ENCODE results near the gene PLPP2.

Gene PLPP2

GRCh38 chr19:291006-291521 is at the start of gene PLPP2:
Gene PLPP2, minus strand, starts transcription at chr19:291403. Its CDS starts 67 bp downstream, at chr19:291336.
- DNase-seq = no peak

DNA sequence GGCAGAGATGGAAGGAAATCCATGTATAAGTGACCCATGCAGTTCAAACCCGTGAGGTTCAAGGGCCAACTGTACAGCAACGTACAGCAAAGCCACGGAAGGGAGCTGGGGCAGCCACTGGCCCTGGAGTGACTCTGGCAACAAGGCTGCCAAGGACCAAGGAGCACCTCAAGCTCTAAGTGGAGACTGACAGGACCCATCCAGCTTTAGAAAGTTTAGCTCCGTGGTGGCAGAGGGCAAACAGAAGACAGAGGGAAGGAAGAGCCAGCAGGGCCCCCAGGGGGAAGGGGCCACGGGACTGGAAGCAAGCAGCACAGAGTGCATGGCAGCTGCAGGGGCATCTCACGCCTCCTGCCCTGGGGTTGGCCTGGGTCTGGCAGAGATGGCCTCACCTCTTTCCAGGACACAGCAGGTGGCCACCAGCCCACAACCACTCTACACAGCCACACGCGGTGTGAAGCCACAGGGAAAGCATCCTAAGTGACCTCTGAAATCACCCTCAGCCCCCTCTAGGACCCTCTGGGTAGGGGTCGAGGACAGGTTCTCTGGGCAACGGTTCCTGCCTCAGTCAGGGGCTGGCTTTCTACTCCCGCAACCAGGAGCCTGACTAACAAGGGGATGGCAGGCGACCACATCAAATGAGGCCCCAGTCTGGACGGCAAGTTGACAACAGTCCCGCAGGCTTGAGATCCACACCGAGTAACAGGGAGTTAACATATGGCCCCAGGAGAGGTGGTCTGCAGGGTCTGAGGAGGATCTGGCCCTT is 49.6 kb upstream of the PLPP2 start:
- no peak for DNase-seq

- DNase-seq = no peak
These were observed 48.2 kb upstream of the PLPP2 start for GRCh38 chr19:339262-339887.

DNA sequence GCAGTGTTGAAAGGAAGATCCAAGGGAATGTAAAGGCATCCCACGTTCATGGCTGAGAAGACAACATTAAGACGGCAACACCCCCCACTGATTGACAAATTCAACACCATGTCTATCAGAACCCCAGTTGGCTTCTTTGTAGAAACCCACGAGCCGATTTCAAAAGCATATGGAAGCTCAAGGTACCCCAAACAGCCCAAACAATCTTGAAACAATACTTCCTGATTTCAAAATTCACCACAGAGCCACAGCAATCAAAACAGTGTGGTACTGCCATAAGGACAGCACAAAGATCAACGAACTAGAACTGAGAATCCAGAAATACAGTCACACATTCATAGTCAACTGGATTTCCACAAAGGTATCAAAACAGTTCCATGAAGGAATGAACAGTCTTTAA is 47.2 kb upstream of the PLPP2 start:
- no peak for DNase-seq

DNA sequence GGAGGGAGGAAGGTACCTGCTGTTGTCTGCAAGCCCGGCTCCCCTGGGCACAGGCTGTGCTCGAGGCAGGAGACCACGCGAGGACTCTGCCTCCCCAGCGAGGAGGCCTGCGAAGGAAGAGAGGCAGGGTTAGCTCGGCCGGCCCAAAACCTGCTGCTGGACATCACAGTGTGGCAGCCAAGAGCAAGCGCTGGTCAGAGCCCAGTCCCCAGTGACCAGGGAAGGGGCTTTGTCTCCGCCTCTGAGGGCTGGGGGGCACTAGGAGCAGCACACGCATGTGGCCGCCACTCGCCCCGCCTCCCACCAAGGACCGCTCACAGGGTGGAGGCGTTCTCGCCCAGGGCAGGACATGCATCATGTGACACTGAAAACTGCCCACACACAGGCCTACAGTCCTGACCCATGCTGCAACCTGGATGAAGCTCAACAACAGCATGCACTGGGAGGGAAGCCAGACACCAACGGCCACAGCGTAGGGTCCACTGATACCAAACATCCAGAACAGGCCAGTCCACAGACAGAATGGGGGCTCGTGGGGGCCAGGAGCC is 44.9 kb upstream of the PLPP2 start:
- DNase-seq = no peak

DNA sequence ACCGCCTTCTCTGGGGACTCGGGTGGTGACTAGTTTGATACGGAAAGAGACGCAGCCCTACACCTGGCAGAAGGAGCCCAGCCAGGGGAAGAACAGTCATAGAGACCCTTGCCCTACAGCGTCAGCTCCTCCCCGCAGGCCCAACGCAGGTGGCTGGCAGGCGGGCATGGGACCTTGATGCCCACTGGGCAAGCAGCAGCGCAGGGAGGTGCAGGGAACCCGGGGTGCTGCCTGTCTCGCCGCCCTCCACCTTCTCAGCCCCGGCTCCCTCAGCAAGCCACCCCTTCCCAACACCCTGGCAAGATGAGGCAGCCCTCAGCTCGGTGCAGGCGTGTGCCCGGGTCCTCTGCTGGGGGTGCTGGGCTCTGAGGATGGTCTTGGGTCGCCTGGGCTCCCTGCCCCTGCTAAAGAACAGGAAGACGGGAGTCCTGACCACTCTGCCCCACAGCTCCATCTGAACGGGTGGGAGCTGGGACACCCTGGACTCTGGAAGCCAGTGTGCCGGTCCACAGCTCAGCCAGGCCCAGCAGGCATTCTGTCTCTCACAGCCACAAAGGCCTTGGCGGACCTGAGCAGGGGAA is 44.4 kb upstream of the PLPP2 start:
- no peak for DNase-seq

DNA sequence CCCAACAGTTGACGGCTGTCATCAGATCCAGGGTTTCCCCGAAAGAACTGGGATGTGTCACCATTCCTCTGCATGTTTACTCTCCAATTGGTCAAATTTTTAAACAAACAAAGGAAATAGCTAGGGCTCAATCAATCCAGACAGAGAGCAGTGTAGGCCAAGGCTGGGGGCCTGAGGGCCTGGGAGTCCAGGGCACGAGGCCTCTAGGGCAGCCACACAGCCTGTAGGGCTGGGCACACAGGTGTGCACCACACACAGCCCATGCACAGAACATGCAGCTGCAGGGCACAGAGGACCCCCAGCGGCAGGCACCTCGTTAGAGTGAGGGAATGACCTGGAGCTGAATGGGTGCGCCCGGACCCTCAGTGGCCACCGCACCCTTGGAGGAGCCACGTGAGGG is 43.9 kb upstream of the PLPP2 start:
- no peak for DNase-seq

- DNase-seq = no peak
These were observed 43.3 kb upstream of the PLPP2 start for GRCh38 chr19:334296-335071.

GRCh38 chr19:330503-330902 is 39.3 kb upstream of the PLPP2 start:
- DNase-seq = no peak

GRCh38 chr19:329876-330275 is 38.7 kb upstream of the PLPP2 start:
- DNase-seq = no peak

GRCh38 chr19:328025-328505 is 36.9 kb upstream of the PLPP2 start:
- DNase-seq = no peak

DNA sequence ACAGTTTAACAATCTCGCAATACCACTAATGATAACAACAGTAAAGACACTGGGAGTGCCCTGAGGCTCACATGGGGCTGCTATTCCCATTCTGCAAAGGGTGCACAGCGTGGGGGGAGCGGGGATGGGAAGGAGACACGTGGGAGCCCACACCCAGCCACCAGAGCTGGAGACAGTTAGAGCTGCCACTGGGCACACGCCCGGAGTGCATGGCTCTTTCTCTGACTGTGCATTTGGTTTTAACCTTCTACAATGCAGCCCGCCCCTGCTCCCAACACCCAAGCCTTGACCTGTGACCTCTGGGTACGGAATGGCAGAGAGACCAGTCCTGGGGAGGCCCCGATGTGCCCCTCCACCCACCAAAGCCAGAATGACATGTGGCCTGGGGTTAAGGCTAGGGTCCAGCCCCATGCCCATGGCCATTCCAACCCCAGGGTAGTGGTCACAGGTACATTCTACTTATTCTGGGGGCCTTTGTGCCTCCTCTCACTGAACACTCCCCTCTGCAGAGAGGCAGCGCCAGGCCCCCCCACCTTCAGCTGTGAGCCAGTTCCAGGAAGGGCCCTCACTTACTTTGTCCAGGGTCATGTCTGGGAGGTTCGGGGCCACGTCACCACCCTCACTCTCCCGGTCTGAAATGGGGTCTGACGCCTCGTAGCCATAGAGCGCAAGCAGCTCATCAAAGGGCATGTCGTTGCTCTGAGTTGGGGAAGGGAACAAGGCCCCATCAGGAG is 36.3 kb upstream of the PLPP2 start:
- DNase-seq = no peak

DNA sequence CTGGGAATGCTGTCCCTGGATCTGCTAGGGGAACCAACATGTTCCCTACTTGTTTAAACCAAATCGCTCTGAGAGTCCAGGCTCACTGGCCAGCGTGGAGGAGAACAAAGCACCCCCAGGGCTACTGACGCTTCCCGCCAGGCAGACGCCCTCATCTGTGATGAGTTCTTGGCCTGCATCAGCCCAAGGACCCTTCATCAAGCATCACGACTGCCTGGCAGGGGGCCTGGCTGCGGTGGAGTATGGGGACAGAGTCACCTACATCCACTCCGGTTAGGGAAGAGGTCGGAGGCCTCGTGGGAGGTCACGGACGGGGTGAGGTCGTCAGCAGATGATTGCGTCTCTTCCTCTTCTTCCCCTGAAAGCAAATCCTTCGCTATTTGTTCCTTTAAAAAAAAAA is 35.7 kb upstream of the PLPP2 start:
- no peak for DNase-seq

DNA sequence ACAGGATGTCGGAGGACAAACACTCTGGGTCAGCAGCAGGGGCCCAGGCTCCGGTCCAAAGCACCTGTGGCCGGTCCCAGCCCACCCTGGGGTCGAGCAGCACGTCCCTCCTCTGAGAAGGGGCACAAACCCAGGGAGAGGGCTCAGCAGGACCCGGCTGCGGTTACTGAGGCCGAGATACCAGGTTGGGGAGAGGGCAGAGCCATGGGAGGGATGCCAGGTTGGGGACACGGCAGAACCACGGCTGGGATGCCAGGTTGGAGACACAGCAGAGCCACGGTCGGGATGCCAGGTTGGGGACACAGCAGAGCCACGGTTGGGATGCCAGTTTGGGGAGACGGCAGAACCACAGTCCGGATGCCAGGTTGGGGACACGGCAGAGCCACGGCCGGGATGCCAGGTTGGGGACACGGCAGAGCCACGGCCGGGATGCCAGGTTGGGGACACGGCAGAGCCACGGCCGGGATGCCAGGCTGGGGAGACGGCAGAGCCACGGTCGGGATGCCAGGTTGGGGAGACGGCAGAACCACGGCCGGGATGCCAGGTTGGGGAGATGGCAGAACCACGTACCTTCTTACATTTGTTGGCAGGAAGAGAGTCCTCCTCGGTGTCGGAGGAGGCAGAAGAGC is 34.8 kb upstream of the PLPP2 start:
- DNase-seq = no peak

DNA sequence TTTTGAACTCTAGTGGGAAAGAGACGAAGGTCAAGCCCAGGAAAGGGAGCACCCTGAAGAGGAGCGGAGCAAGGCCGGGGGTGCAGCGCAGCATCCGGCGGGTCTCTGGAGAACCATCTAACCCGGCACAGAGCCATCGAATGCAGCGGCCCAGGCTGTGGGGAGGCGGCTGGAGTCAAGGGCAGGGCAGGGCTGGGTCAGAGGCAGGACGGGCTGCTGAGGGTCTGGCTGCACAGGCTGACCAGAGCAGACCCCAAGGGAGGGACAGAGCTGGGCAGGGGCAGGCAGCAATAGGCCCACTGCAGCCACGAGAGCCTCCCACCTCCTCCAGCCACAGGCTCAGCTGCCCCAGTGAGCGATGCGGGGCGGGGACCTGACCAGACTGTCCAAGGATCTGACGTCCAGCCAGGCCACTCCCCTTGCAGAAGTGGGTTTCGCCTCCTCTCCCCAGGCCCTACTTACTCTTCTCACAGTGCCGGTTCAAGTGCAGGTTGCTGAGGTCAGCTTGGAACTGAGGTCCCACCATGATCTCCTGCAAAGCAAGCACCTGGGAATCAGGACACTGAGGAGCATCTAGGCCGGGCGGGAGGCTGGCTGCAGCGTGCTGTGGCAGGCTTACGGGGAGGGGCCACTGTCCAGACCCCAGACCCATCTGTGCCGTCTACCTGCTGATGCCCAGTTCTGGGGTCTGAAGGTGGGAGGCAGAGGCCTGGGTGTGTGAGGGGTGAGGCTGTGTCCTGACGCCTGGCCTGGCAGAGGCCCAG is 34.2 kb upstream of the PLPP2 start:
- DNase-seq = no peak

GRCh38 chr19:324716-325115 is 33.5 kb upstream of the PLPP2 start:
- DNase-seq = no peak

GRCh38 chr19:322616-323015 is 31.4 kb upstream of the PLPP2 start:
- no peak for DNase-seq

GRCh38 chr19:318509-318774 is 27.2 kb upstream of the PLPP2 start:
- no peak for DNase-seq

GRCh38 chr19:317710-318508 is 26.7 kb upstream of the PLPP2 start:
- DNase-seq = no peak

- DNase-seq = no peak
These were observed 24.6 kb upstream of the PLPP2 start for GRCh38 chr19:315811-316210.

Measured in femur (tissue), 1 donor.